K562 (cell line): ENCODE results near the gene SERPINA9. TPM values are rescaled to one million over a fixed set of nuclear protein-coding genes. Genes with fewer than 3 reads are reported as not detected.
"Not testable (repeated sequence)": the region's sequence is repeated elsewhere in the genome, so short reads cannot be mapped to it uniquely, and the experiment has no call there.

Experiments
- ATAC-seq: fragments of 200-7000 bp; cut with Tn5 transposase; 3 replicates; pipeline ENCODE4 v1.9.1; 2020; ENCODE audit warnings: moderate library complexity
- BruUV-seq: library from RNA; stranded (reverse); fragments of 400-500 nt; replicated peaks from 2 replicates; lab custom pipeline; 2021; lab: Mats Ljungman, UMichigan
- CTCF ChIA-PET: fragments of 300-600 bp; formaldehyde crosslinking; extraction: SDS; loops from one replicate; lab custom pipeline; 2021; ENCODE audit warnings: low intra/inter-chr PET ratio; lab: Yijun Ruan, JAX
- POLR2A ChIA-PET: fragments of 300-600, 350-650 bp; sonication (Branson Sonifier 250); formaldehyde crosslinking; extraction: SDS; loops from one replicate; lab custom pipeline; 2021; ENCODE audit warnings: antibody characterized with exemption, inconsistent platforms; lab: Yijun Ruan, JAX
- DNase-seq, 4 experiments: peaks; one replicate each; pipeline versions ENCODE4 v3.0.0 to v3.0.0-alpha.2; 2011 to 2018; ENCODE audit warnings: low spot score in 3 of 4, mixed read lengths in 3 of 4; ENCODE audit errors: extremely low read depth in 1 of 4
- FAIRE-seq: peaks from 2 replicates; lab custom pipeline; 2011; peaks lifted over from hg19 to GRCh38; lab: Jason Lieb, UNC
- H2AFZ ChIP-seq: 2 replicates; pipeline ENCODE4 v1.6.0; 2011; ENCODE audit warnings: low read depth, low read length, control low read depth, inconsistent platforms
- H3K27ac ChIP-seq: fragments of 200-600 bp; 3 replicates; pipeline ENCODE4 v1.8.0; 2011; ENCODE audit warnings: low read depth, mild to moderate bottlenecking, control low read depth, inconsistent platforms, low read length, moderate library complexity, mixed read lengths; ENCODE audit errors: extremely low read depth
- H3K27me3 ChIP-seq, 2 experiments: fragments of 300-600 bp in 1 of 2; 2 replicates in 1 of 2; 3 replicates in 1 of 2; pipeline versions ENCODE4 v1.6.0 to v1.8.0; 2011; ENCODE audit warnings: inconsistent platforms in 2 of 2, low read length in 2 of 2, mild to moderate bottlenecking in 1 of 2, mixed read lengths in 1 of 2, moderate library complexity in 1 of 2; ENCODE audit not compliant: control insufficient read depth in 2 of 2, insufficient read depth in 2 of 2
- H3K36me3 ChIP-seq: fragments of 300-600 bp; 3 replicates; pipeline ENCODE4 v1.8.0; 2011; ENCODE audit warnings: mild to moderate bottlenecking, low read length, inconsistent platforms; ENCODE audit not compliant: control insufficient read depth, insufficient read depth
- H3K4me1 ChIP-seq, 2 experiments: fragments of 200-600 bp in 1 of 2; replicated peaks in 1 of 2; 2 replicates in 1 of 2; 3 replicates in 1 of 2; pipeline versions ENCODE4 v1.5.1 to v1.8.0; 2011; ENCODE audit warnings: inconsistent platforms in 2 of 2, low read length in 2 of 2, mild to moderate bottlenecking in 1 of 2, mixed read lengths in 1 of 2, moderate library complexity in 1 of 2; ENCODE audit not compliant: control insufficient read depth in 2 of 2, insufficient read depth in 2 of 2
- H3K4me2 ChIP-seq: 2 replicates; pipeline ENCODE4 v1.6.1; 2011; ENCODE audit warnings: low read length, control low read depth, inconsistent platforms, mixed read lengths; ENCODE audit not compliant: insufficient read depth
- H3K4me3 ChIP-seq: fragments of 200-600 bp; sonication (generic), shearing (Covaris generic); 2 replicates; pipeline ENCODE4 v1.5.1; 2016; ENCODE audit warnings: control low read depth, inconsistent platforms
- H3K79me2 ChIP-seq: fragments of 200-600 bp; 3 replicates; pipeline ENCODE4 v1.8.0; 2011; ENCODE audit warnings: low read length, inconsistent platforms; ENCODE audit not compliant: control insufficient read depth, insufficient read depth
- H3K9ac ChIP-seq, 2 experiments: 2 replicates each; pipeline versions ENCODE4 v1.6.0 to v1.6.1; 2011; ENCODE audit warnings: low read depth in 2 of 2, low read length in 2 of 2, control low read depth in 1 of 2, inconsistent platforms in 1 of 2, mild to moderate bottlenecking in 1 of 2, mixed read lengths in 1 of 2; ENCODE audit not compliant: insufficient read depth in 1 of 2
- H3K9me1 ChIP-seq: one replicate; pipeline ENCODE4 v1.6.0; 2011; ENCODE audit warnings: inconsistent platforms, mild to moderate bottlenecking, low read length, moderate library complexity; ENCODE audit not compliant: control insufficient read depth, insufficient read depth
- H3K9me3 ChIP-seq: replicated peaks from 2 replicates; pipeline ENCODE4 v1.5.1; 2011; ENCODE audit warnings: low read depth, low read length, inconsistent platforms; ENCODE audit not compliant: control insufficient read depth, insufficient read depth
- H4K20me1 ChIP-seq: replicated peaks from 2 replicates; pipeline ENCODE4 v1.6.1; 2011; ENCODE audit warnings: low read length, inconsistent platforms, mixed read lengths; ENCODE audit not compliant: control insufficient read depth, insufficient read depth
- E2F8 ChIP-seq: fragments of 450-650 bp; IDR thresholded peaks from 2 replicates; pipeline ENCODE4 v1.7.1; 2018; ENCODE audit warnings: mild to moderate bottlenecking, low read depth; ENCODE audit not compliant: partially characterized antibody
- MBD1 ChIP-seq: fragments of 250-450 bp; sonication (Bioruptor Pico); IDR thresholded peaks from 2 replicates; pipeline ENCODE4 v1.8.0; 2022; ENCODE audit warnings: inconsistent platforms
- SMAD2 ChIP-seq: fragments of 150-350 bp; IDR thresholded peaks from 2 replicates; pipeline ENCODE4 v1.6.1; 2014; ENCODE audit warnings: low read depth, mild to moderate bottlenecking, low read length
- SMAD4 ChIP-seq: fragments of 250-450 bp; sonication (Bioruptor Pico); conservative IDR thresholded peaks from 2 replicates; pipeline ENCODE4 v1.8.0; 2021; ENCODE audit warnings: inconsistent platforms, mild to moderate bottlenecking, moderate library complexity
- ZNF584 ChIP-seq: fragments of 200-800 bp; sonication (Bioruptor generic); IDR thresholded peaks from 2 replicates; pipeline ENCODE4 v1.6.1; 2016; ENCODE audit warnings: low read depth, mild to moderate bottlenecking, missing genetic modification characterization, missing compliant biosample characterization
- WGBS: fragments of 100-300 bp; shearing (Covaris generic); methylation state at CpG from one replicate; pipeline ENCODE4 v1.1.6; 2016; ENCODE audit warnings: low coverage, mixed read lengths; ENCODE audit not compliant: insufficient coverage; ENCODE audit errors: missing lambda C conversion rate; 5-methylcytosine and 5-hydroxymethylcytosine counted together
- in situ Hi-C: fragments of 300-500 bp; cut with MboI; formaldehyde crosslinking; loops from 4 replicates; pipeline ENCODE4 v1.15.0; 2018; ENCODE audit warnings: inconsistent platforms, mixed read lengths
- intact Hi-C: fragments of 100-400 bp; cut with micrococcal nuclease; formaldehyde crosslinking; loops from 2 replicates; pipeline ENCODE4 v1.14.2; 2022
- polyA plus RNA-seq, 8 experiments: library from polyadenylated mRNA; depleted of rRNA in 4 of 8; stranded (reverse) in 5 of 8; unstranded in 3 of 8; fragments of >200 nt; fragmentation: Nextera tagmentation in 2 of 8; fragmentation: Illumina TruSeq in 1 of 8; extraction: Ambion mirVana in 2 of 8; extraction: Trizol in 1 of 8; gene quantifications; 2 replicates each; pipeline versions ENCODE4 v1.2.1 to v1.2.3, GENCODE V29; 2011 to 2014; ENCODE audit warnings: inconsistent platforms in 1 of 8, missing spikeins in 1 of 8
- total RNA-seq, 7 experiments: library from RNA; depleted of rRNA in 6 of 7; stranded (reverse); fragments of >200 nt in 6 of 7; fragmentation: Illumina TruSeq in 2 of 7; extraction: Trizol in 2 of 7; gene quantifications; 2 replicates each; pipeline versions ENCODE4 v1.2.1 to v1.2.3, GENCODE V29; 2011 to 2021; ENCODE audit warnings: low replicate concordance in 1 of 7

SERPINA9 gene
- total and polyA plus RNA-seq, 9 of the 15 experiments (the other 6 are each of a cell fraction or from before 2014, with no cell fraction given): not detected

- H3K36me3 ChIP-seq: no peaks in the 10 kb centered on the region
- 0% methylated on average over 2 of the region's 2 CpGs for WGBS
- intact Hi-C loops: no loop called here
- TF ChIP-seq ZNF584 (CRISPR knock-in tag): no peak
- TF ChIP-seq SMAD2: no peak
- TF ChIP-seq SMAD4 (CRISPR knock-in tag): no peak
- no peak for TF ChIP-seq E2F8
- TF ChIP-seq MBD1: no peak
- TF ChIP-seq, all 486 proteins: peak for 0
- Histone ChIP-seq H3K9ac (no peak overlapping the region), H3K4me3 (no peak overlapping the region), H3K79me2 (no peaks in the 10 kb centered on the region), H3K4me2 (no peak overlapping the region), H3K9me3 (no peaks in the 10 kb centered on the region), H3K27me3 (no peaks in the 10 kb centered on the region), H3K4me1 (no peaks in the 10 kb centered on the region), H3K9me1 (no peaks in the 10 kb centered on the region), H2AFZ (no peak overlapping the region), H3K27ac (no peak overlapping the region), H4K20me1 (no peaks in the 10 kb centered on the region)
- DNase-seq: no peak
- ChIA-PET POLR2A (no interaction called here), CTCF (no interaction called here)
- no peak for FAIRE-seq
- BruUV-seq: no TSS peak
- ATAC-seq: no peak
- in situ Hi-C loops: no loop called here
These were observed 54.7 kb downstream of the SERPINA9 start for GRCh38 chr14:94421316-94421715.

GRCh38 chr14:94417497-94418205, 58.3 kb downstream of the SERPINA9 start:
- in situ Hi-C loops, POLR2A ChIA-PET, BruUV-seq, H3K9ac ChIP-seq, H4K20me1 ChIP-seq, H3K79me2 ChIP-seq, intact Hi-C loops, ATAC-seq, H3K36me3 ChIP-seq, H3K9me3 ChIP-seq, H2AFZ ChIP-seq, H3K9me1 ChIP-seq, H3K27ac ChIP-seq, FAIRE-seq, H3K4me3 ChIP-seq, DNase-seq, H3K27me3 ChIP-seq, CTCF ChIA-PET, H3K4me2 ChIP-seq, H3K4me1 ChIP-seq: not testable (repeated sequence)
- 0% methylated on average over 2 of the region's 3 CpGs for WGBS
